GM12878 (cell line): ENCODE measurements around the gene C6orf120. TPM values are rescaled to one million over a fixed set of nuclear protein-coding genes. Genes with fewer than 3 reads are reported as not detected.
A peak's percentile ranks its signal among the peaks of the same experiment; 100 is the strongest.

Experiments
- ATAC-seq: fragments of 200-7000 bp; cut with Tn5 transposase; 3 replicates; pipeline ENCODE4 v1.9.1; 2020; ENCODE audit warnings: mild to moderate bottlenecking, moderate library complexity
- BruUV-seq: library from RNA; stranded (reverse); fragments of 400-500 nt; replicated peaks from 2 replicates; lab custom pipeline; 2021; lab: Mats Ljungman, UMichigan
- CTCF ChIA-PET: fragments of 300-600 bp; sonication (Branson Sonifier 250); formaldehyde crosslinking; extraction: SDS; loops from one replicate; lab custom pipeline; 2021; ENCODE audit warnings: inconsistent platforms; lab: Yijun Ruan, JAX
- POLR2A ChIA-PET: fragments of 350-600 bp; formaldehyde crosslinking; extraction: SDS; loops from one replicate; lab custom pipeline; 2021; ENCODE audit warnings: inconsistent platforms; lab: Charles Lee
- RAD21 ChIA-PET: fragments of 300-600 bp; sonication (Branson Sonifier 250); formaldehyde crosslinking; loops from one replicate; lab custom pipeline; 2023; ENCODE audit warnings: antibody characterized with exemption; ENCODE audit not compliant: unreplicated experiment; lab: Charles Lee
- SMC1A ChIA-PET: fragments of 300-600 bp; sonication (Branson Sonifier 250); formaldehyde crosslinking; loops from one replicate; lab custom pipeline; 2023; ENCODE audit not compliant: unreplicated experiment, uncharacterized antibody; lab: Charles Lee
- DNase-seq: peaks from one replicate; pipeline ENCODE4 v3.0.0-alpha.2; 2011; ENCODE audit warnings: low read depth, low spot score
- FAIRE-seq: peaks from 3 replicates; lab custom pipeline; 2011; peaks lifted over from hg19 to GRCh38; lab: Jason Lieb, UNC
- H2AFZ ChIP-seq: 2 replicates; pipeline ENCODE4 v1.6.0; 2011; ENCODE audit warnings: low read depth, low read length, control low read depth; ENCODE audit not compliant: control insufficient read depth
- H3K27ac ChIP-seq: 2 replicates; pipeline ENCODE4 v1.5.1; 2011; ENCODE audit warnings: control low read depth; ENCODE audit not compliant: control insufficient read depth, insufficient read depth
- H3K27me3 ChIP-seq, 2 experiments: replicated peaks in 1 of 2; 2 replicates each; pipeline versions ENCODE4 v1.6.0 to v1.6.1; 2011; ENCODE audit warnings: low read length in 1 of 2; ENCODE audit not compliant: control insufficient read depth in 2 of 2, insufficient read depth in 2 of 2
- H3K36me3 ChIP-seq, 2 experiments: 2 replicates each; pipeline ENCODE4 v1.5.1; 2011; ENCODE audit warnings: low read length in 1 of 2; ENCODE audit not compliant: control insufficient read depth in 2 of 2, insufficient read depth in 2 of 2
- H3K4me1 ChIP-seq: 2 replicates; pipeline ENCODE4 v1.6.1; 2011; ENCODE audit warnings: mild to moderate bottlenecking, low read length, moderate library complexity, mixed read lengths; ENCODE audit not compliant: control insufficient read depth, insufficient read depth
- H3K4me2 ChIP-seq: 2 replicates; pipeline ENCODE4 v1.6.0; 2011; ENCODE audit warnings: control low read depth; ENCODE audit not compliant: control insufficient read depth, insufficient read depth
- H3K4me3 ChIP-seq: fragments of 200-600 bp; sonication (generic); 2 replicates; pipeline ENCODE4 v1.5.1; 2016
- H3K79me2 ChIP-seq: 2 replicates; pipeline ENCODE4 v1.6.0; 2011; ENCODE audit warnings: low read length; ENCODE audit not compliant: control insufficient read depth, insufficient read depth
- H3K9ac ChIP-seq: 2 replicates; pipeline ENCODE4 v1.8.0; 2011; ENCODE audit warnings: low read length, control low read depth, mixed read lengths; ENCODE audit not compliant: control insufficient read depth, insufficient read depth
- H3K9me3 ChIP-seq: replicated peaks from 3 replicates; pipeline ENCODE4 v1.5.1; 2011; ENCODE audit warnings: mild to moderate bottlenecking, low read length; ENCODE audit not compliant: control insufficient read depth, insufficient read depth
- H4K20me1 ChIP-seq: 2 replicates; pipeline ENCODE4 v1.6.0; 2011; ENCODE audit not compliant: control insufficient read depth, insufficient read depth
- GABPA ChIP-seq: IDR thresholded peaks from 2 replicates; pipeline ENCODE4 v1.6.1; 2014; ENCODE audit warnings: antibody characterized with exemption, low read depth, mild to moderate bottlenecking, inconsistent platforms
- TAF1 ChIP-seq: IDR thresholded peaks from 2 replicates; pipeline ENCODE4 v1.6.1; 2011; ENCODE audit warnings: mild to moderate bottlenecking, low read depth, low read length, borderline replicate concordance
- WGBS: methylation state at CpG from one replicate; pipeline ENCODE4 v1.1.6; 2016; ENCODE audit warnings: low lambda C conversion rate; ENCODE audit not compliant: insufficient replicate concordance, insufficient coverage; ENCODE audit errors: missing lambda C conversion rate; 5-methylcytosine and 5-hydroxymethylcytosine counted together
- in situ Hi-C: fragments of 300-500 bp; cut with MboI; formaldehyde crosslinking; loops from 9 replicates; pipeline ENCODE4 v1.14.3; 2018; ENCODE audit warnings: mixed read lengths
- intact Hi-C: fragments of 100-400 bp; cut with micrococcal nuclease; formaldehyde crosslinking; loops from one replicate; pipeline ENCODE4 v1.14.2; 2022; ENCODE audit not compliant: unreplicated experiment
- polyA plus RNA-seq, 11 experiments: library from polyadenylated mRNA; depleted of rRNA in 4 of 11; unstranded in 6 of 11; stranded (reverse) in 5 of 11; fragments of >200 nt; fragmentation: Nextera tagmentation in 4 of 11; fragmentation: Illumina TruSeq in 1 of 11; extraction: Ambion mirVana in 4 of 11; extraction: Trizol in 1 of 11; gene quantifications; 1 replicate in 1 of 11; 2 replicates in 10 of 11; pipeline versions ENCODE4 v1.2.1 to v1.2.3, GENCODE V29; 2011 to 2016; ENCODE audit warnings: inconsistent platforms in 2 of 11, missing spikeins in 2 of 11, low read depth in 1 of 11
- total RNA-seq, 4 experiments: library from RNA; depleted of rRNA in 3 of 4; stranded (reverse); fragments of >200 nt in 3 of 4; fragmentation: Illumina TruSeq in 1 of 4; extraction: Trizol in 1 of 4; gene quantifications; 2 replicates each; pipeline versions ENCODE4 v1.2.1 to v1.2.3, GENCODE V29; 2013 to 2021

The C6orf120 gene
- total and polyA plus RNA-seq, 10 of the 15 experiments (the other 5 are each of a cell fraction or from before 2014, with no cell fraction given) = 3.6 to 23.9 (median 18.2) TPM

DNA sequence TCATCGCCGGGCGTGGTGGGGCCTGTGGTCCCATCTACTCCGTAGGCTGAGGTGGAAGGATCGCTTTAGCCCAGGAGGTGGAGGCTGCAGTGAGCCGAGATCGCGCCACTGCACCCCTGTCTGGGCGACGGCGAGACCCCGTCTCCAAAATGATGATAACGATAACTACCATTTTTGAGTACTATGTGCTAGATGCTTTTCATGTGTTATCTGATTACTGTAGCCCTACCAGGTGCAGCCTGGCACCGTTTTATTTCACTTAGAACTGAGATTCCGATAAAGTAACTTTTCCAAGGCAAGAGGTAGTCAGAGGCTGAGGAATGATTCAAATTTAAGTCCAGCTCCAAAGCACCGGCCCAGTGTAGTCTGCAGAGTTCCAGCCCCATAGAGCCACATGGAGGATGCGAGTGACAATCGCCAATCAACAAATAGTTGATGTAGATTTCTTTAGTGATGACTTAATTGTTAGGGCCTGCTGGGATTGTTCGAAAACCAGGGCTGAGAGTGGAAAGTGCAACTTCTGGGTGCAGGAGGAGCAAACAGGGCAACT lies 50.2 kb downstream of the C6orf120 start:
- Histone ChIP-seq H3K9ac (peak overlapping the region; percentile 94), H3K36me3 (peaks cover 0 to 6% of the 10 kb centered on the region in 2 experiments; a peak in 1 of 4 replicates), H3K79me2 (peaks cover 32% of the 10 kb centered on the region), H2AFZ (peak overlapping the region; percentile 84), H4K20me1 (no peaks in the 10 kb centered on the region), H3K4me2 (peak overlapping the region; percentile 90), H3K9me3 (no peaks in the 10 kb centered on the region), H3K27me3 (no peaks in the 10 kb centered on the region), H3K4me3 (peak overlapping the region; percentile 97), H3K4me1 (peaks cover 5% of the 10 kb centered on the region; the same call in 1 of the 2 replicates), H3K27ac (peak overlapping the region; percentile 91)
- ChIA-PET SMC1A (interaction anchor here (0.8 to 1.6 kb wide), 6 partner anchors 30 to 709 kb away, joined by 3 to 5 read pairs (median 3); no protein-coding TSS in a partner anchor), RAD21 (interaction anchor here (1.2 kb wide), 2 partner anchors 51 to 807 kb away, joined by 3 to 4 read pairs; partner anchors contain the start of gene WDR27), CTCF (no interaction called here), POLR2A (interaction anchor here (0.9 to 1.4 kb wide), 3 partner anchors 28 to 804 kb away, joined by 3 to 5 read pairs (median 4); no protein-coding TSS in a partner anchor)
- BruUV-seq = no TSS peak
- peak; percentile 3; the same call in 1 of the 3 replicates for ATAC-seq
- in situ Hi-C loops (loop anchor here (5.0 kb wide), 1 partner anchor 800 kb away; the partner anchor contains the start of genes PSMB1 and TBP), intact Hi-C loops (no loop called here)
- no peak for DNase-seq
- WGBS = 7% methylated on average over 19 of the region's 19 CpGs
- TF ChIP-seq GABPA (no peak), TAF1 (0 out of 2 replicates have a peak, but pooled peaks have one; percentile 22)
- peak; percentile 54 for FAIRE-seq

Other genes starting within 250 kb of the C6orf120 start
- 18.8 and 20.8 TPM in 2 replicates for gene WDR27, start 97 bp upstream of the C6orf120 start, total RNA-seq (2014; rRNA removed)
- gene WDR27, start 97 bp upstream of the C6orf120 start, total RNA-seq (2014; rRNA removed; fragmentation: Illumina TruSeq; extraction: Trizol) = 9.8 and 11.9 TPM in 2 replicates
- gene WDR27, start 97 bp upstream of the C6orf120 start, total RNA-seq (2021) = 26.4 and 26.6 TPM in 2 replicates
- gene WDR27, start 97 bp upstream of the C6orf120 start, polyA plus RNA-seq (2011; rRNA removed) = 33.2 and 37.5 TPM in 2 replicates
- 10.0 and 10.2 TPM in 2 replicates for gene WDR27, start 97 bp upstream of the C6orf120 start, polyA plus RNA-seq (2014; fragmentation: Illumina TruSeq; extraction: Trizol)
- gene WDR27, start 97 bp upstream of the C6orf120 start, polyA plus RNA-seq (2014; fragmentation: Nextera tagmentation; extraction: Ambion mirVana) = 1 to 10 TPM; 1.9 to 3.8 TPM
- gene WDR27, start 97 bp upstream of the C6orf120 start, polyA plus RNA-seq (2014; rRNA removed) = 31.5 and 33.7 TPM in 2 replicates
- gene WDR27, start 97 bp upstream of the C6orf120 start, polyA plus RNA-seq (2016; fragmentation: Nextera tagmentation; extraction: Ambion mirVana) = 10 to 100 TPM; 19.2 to 22.0 TPM
- gene PHF10, start 22.4 kb downstream of the C6orf120 start, total RNA-seq (2014; rRNA removed) = 12.4 and 15.3 TPM in 2 replicates
- 18.6 and 19.7 TPM in 2 replicates for gene PHF10, start 22.4 kb downstream of the C6orf120 start, total RNA-seq (2014; rRNA removed; fragmentation: Illumina TruSeq; extraction: Trizol)
- gene PHF10, start 22.4 kb downstream of the C6orf120 start, total RNA-seq (2021) = 23.5 and 24.6 TPM in 2 replicates
- gene PHF10, start 22.4 kb downstream of the C6orf120 start, polyA plus RNA-seq (2011; rRNA removed) = 35.6 and 49.6 TPM in 2 replicates
- gene PHF10, start 22.4 kb downstream of the C6orf120 start, polyA plus RNA-seq (2014; fragmentation: Illumina TruSeq; extraction: Trizol) = 33.8 and 44.0 TPM in 2 replicates
- 10 to 100 TPM; 11.6 to 13.1 TPM for gene PHF10, start 22.4 kb downstream of the C6orf120 start, polyA plus RNA-seq (2014; fragmentation: Nextera tagmentation; extraction: Ambion mirVana)
- gene PHF10, start 22.4 kb downstream of the C6orf120 start, polyA plus RNA-seq (2014; rRNA removed) = 23.8 and 24.5 TPM in 2 replicates
- gene PHF10, start 22.4 kb downstream of the C6orf120 start, polyA plus RNA-seq (2016; fragmentation: Nextera tagmentation; extraction: Ambion mirVana) = 1 to 10 TPM; 3.8 to 7.1 TPM
- gene DYNLT2, start 49.4 kb downstream of the C6orf120 start, total RNA-seq (2014; rRNA removed) = 3.7 and 5.4 TPM in 2 replicates
- 5.5 TPM in 2 replicates for gene DYNLT2, start 49.4 kb downstream of the C6orf120 start, total RNA-seq (2014; rRNA removed; fragmentation: Illumina TruSeq; extraction: Trizol)
- gene DYNLT2, start 49.4 kb downstream of the C6orf120 start, total RNA-seq (2021) = 2.9 and 3.8 TPM in 2 replicates
- 5.3 and 9.2 TPM in 2 replicates for gene DYNLT2, start 49.4 kb downstream of the C6orf120 start, polyA plus RNA-seq (2011; rRNA removed)
- gene DYNLT2, start 49.4 kb downstream of the C6orf120 start, polyA plus RNA-seq (2014; fragmentation: Illumina TruSeq; extraction: Trizol) = 5.7 and 8.8 TPM in 2 replicates
- 1 to 10 TPM; 2.2 to 3.0 TPM for gene DYNLT2, start 49.4 kb downstream of the C6orf120 start, polyA plus RNA-seq (2014; fragmentation: Nextera tagmentation; extraction: Ambion mirVana)
- 5.0 and 5.9 TPM in 2 replicates for gene DYNLT2, start 49.4 kb downstream of the C6orf120 start, polyA plus RNA-seq (2014; rRNA removed)
- 1 to 10 TPM; 5.8 to 5.9 TPM for gene DYNLT2, start 49.4 kb downstream of the C6orf120 start, polyA plus RNA-seq (2016; fragmentation: Nextera tagmentation; extraction: Ambion mirVana)
- gene ERMARD, start 49.5 kb downstream of the C6orf120 start, total RNA-seq (2014; rRNA removed) = 24.4 and 27.2 TPM in 2 replicates
- gene ERMARD, start 49.5 kb downstream of the C6orf120 start, total RNA-seq (2014; rRNA removed; fragmentation: Illumina TruSeq; extraction: Trizol) = 25.3 and 26.3 TPM in 2 replicates
- gene ERMARD, start 49.5 kb downstream of the C6orf120 start, total RNA-seq (2021) = 29.5 and 33.6 TPM in 2 replicates
- gene ERMARD, start 49.5 kb downstream of the C6orf120 start, polyA plus RNA-seq (2011; rRNA removed) = 42.7 and 48.4 TPM in 2 replicates
- gene ERMARD, start 49.5 kb downstream of the C6orf120 start, polyA plus RNA-seq (2014; fragmentation: Illumina TruSeq; extraction: Trizol) = 24.8 and 32.3 TPM in 2 replicates
- gene ERMARD, start 49.5 kb downstream of the C6orf120 start, polyA plus RNA-seq (2014; fragmentation: Nextera tagmentation; extraction: Ambion mirVana) = 10 to 100 TPM; 43.7 to 63.3 TPM
- gene ERMARD, start 49.5 kb downstream of the C6orf120 start, polyA plus RNA-seq (2014; rRNA removed) = 27.4 and 28.3 TPM in 2 replicates
- gene ERMARD, start 49.5 kb downstream of the C6orf120 start, polyA plus RNA-seq (2016; fragmentation: Nextera tagmentation; extraction: Ambion mirVana) = 10 to 100 TPM; 34.6 to 46.1 TPM